ENCODE results near the gene UFD1. TPM values are rescaled to one million over a fixed set of nuclear protein-coding genes. Genes with fewer than 3 reads are reported as not detected.

The UFD1 gene
- total and polyA plus RNA-seq, 2 of the 4 experiments (the other 2 are of a cell fraction), result 149 to 152 TPM

DNA sequence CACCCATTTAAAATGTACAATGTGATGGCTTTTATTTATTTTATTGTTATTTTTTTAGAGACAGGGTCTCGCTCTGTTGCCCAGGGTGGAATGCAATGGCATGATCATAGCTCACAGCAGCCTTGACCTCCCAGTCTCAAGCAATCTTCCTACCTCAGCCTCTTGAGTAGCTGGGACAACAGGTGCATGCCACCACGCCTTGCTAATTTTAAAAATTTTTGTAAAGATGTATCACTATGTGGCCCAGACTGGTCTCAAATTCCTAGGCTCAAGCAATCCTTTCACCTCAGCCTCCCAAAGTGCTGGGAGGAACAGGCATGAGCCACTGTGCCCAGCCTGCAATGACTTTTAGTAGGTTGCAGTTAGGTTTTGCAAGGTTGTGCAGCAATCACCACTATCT is 30.9 kb upstream of the UFD1 start:
- ChIA-PET POLR2A (ENCODE audit: unreplicated experiment) (no interaction called here), CTCF (no interaction called here)
- Histone ChIP-seq H3K4ac (ENCODE audit: low read depth, low read length) (no peak overlapping the region), H2AK5ac (ENCODE audit: low read depth, low read length) (no peak overlapping the region), H2BK20ac (ENCODE audit: low read depth, low read length) (no peak overlapping the region), H3K36me3 (ENCODE audit: control insufficient read depth, insufficient read depth, low read length) (peaks cover 2% of the 10 kb centered on the region; the same call in 1 of the 2 replicates), H3K9ac (ENCODE audit: low read depth, low read length) (no peak overlapping the region), H2AFZ (replicated peaks; ENCODE audit: low read length, poor library complexity) (no peak overlapping the region), H3K4me3 (ENCODE audit: insufficient read depth, low read depth, low read length) (no peak overlapping the region), H2AK9ac (replicated peaks; ENCODE audit: low read depth, low read length, poor library complexity) (no peak overlapping the region), H3K9me3 (ENCODE audit: control insufficient read depth, insufficient read depth, low read length) (no peaks in the 10 kb centered on the region; the same call in 1 of the 2 replicates), H3K14ac (replicated peaks; ENCODE audit: low read depth, low read length) (no peak overlapping the region), H3K18ac (ENCODE audit: low read depth, low read length) (no peak overlapping the region), H3K9me1 (ENCODE audit: insufficient read depth, low read length) (no peaks in the 10 kb centered on the region), H2BK15ac (ENCODE audit: low read depth, low read length) (no peak overlapping the region), H3K4me1 (ENCODE audit: control insufficient read depth, insufficient read depth, low read length) (no peaks in the 10 kb centered on the region), H3K27me3 (ENCODE audit: control insufficient read depth, insufficient read depth, low read length) (no peaks in the 10 kb centered on the region), H4K8ac (ENCODE audit: low read depth in 2 of 2, low read length in 2 of 2) (no peak overlapping the region), H3K79me1 (ENCODE audit: low read depth in 1 of 2, low read length in 2 of 2) (no peaks in the 10 kb centered on the region), H4K5ac (ENCODE audit: low read depth, low read length) (no peak overlapping the region), H3K27ac (ENCODE audit: insufficient read depth, low read length) (no peak overlapping the region), H3K4me2 (ENCODE audit: low read depth, low read length) (no peak overlapping the region), H2BK5ac (ENCODE audit: low read depth, low read length, poor library complexity, severe bottlenecking) (no peak overlapping the region), H3K23ac (ENCODE audit: low read depth, low read length) (no peak overlapping the region), H4K20me1 (ENCODE audit: insufficient read depth, low read length) (no peaks in the 10 kb centered on the region; the same call in 1 of the 2 replicates), H4K91ac (ENCODE audit: insufficient read depth, low read depth, low read length) (no peak overlapping the region), H3K56ac (ENCODE audit: extremely low read depth, insufficient read depth, low read length) (no peak overlapping the region), H2BK120ac (ENCODE audit: low read depth, low read length) (no peak overlapping the region)
- no CpG with 5 or more reads among the region's 2 CpGs for WGBS, 2 experiments (ENCODE audit: extremely low coverage in 2 of 2, insufficient read length in 1 of 2)
- TF ChIP-seq CEBPB (IDR thresholded peaks at IDR 0.05; ENCODE audit: low read depth, low read length) (no peak), NFE2L2 (IDR thresholded peaks at IDR 0.05; ENCODE audit: low read depth, low read length) (no peak), MAZ (IDR thresholded peaks at IDR 0.05; ENCODE audit: borderline replicate concordance, low read depth, low read length) (no peak), ELK1 (IDR thresholded peaks at IDR 0.05; ENCODE audit: borderline replicate concordance, low read depth, low read length) (no peak), MAFK (IDR thresholded peaks at IDR 0.05; ENCODE audit: low read depth, low read length) (no peak), MXI1 (IDR thresholded peaks at IDR 0.05; ENCODE audit: borderline replicate concordance, low read depth, low read length) (no peak), SMC3 (IDR thresholded peaks at IDR 0.05; ENCODE audit: low read depth, low read length) (no peak), RAD21 (IDR thresholded peaks at IDR 0.05; ENCODE audit: low read length) (no peak), CHD1 (IDR thresholded peaks at IDR 0.05; ENCODE audit: low read depth, low read length) (no peak), BHLHE40 (IDR thresholded peaks at IDR 0.05; ENCODE audit: low read depth, low read length) (no peak), POLR2A (IDR thresholded peaks at IDR 0.05; ENCODE audit: low read depth, low read length) (no peak)
- TF ChIP-seq, protein P1, sequence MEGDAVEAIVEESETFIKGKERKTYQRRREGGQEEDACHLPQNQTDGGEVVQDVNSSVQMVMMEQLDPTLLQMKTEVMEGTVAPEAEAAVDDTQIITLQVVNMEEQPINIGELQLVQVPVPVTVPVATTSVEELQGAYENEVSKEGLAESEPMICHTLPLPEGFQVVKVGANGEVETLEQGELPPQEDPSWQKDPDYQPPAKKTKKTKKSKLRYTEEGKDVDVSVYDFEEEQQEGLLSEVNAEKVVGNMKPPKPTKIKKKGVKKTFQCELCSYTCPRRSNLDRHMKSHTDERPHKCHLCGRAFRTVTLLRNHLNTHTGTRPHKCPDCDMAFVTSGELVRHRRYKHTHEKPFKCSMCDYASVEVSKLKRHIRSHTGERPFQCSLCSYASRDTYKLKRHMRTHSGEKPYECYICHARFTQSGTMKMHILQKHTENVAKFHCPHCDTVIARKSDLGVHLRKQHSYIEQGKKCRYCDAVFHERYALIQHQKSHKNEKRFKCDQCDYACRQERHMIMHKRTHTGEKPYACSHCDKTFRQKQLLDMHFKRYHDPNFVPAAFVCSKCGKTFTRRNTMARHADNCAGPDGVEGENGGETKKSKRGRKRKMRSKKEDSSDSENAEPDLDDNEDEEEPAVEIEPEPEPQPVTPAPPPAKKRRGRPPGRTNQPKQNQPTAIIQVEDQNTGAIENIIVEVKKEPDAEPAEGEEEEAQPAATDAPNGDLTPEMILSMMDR (conservative IDR thresholded peaks at IDR 0.05; ENCODE audit: low read depth, low read length), result no peak
- dilution Hi-C loops (cut with HindIII; ENCODE audit: low sequenced_read_pairs, unreplicated experiment) (no loop called here), intact Hi-C loops (cut with micrococcal nuclease) (no loop called here), in situ Hi-C loops (cut with MboI; ENCODE audit: low sequenced_read_pairs) (no loop called here)
- BruUV-seq (replicated peaks), result no TSS peak
- DNase-seq (no peak), ATAC-seq (ENCODE audit: low read depth) (no peak)
